Stimulated activated CD8-positive, alpha-beta memory T cell treated with anti-CD3 and anti-CD28 coated beads, Interleukin-4, amount 100 ng/mL, for 1 hour (primary cell): Measurements from ENCODE around the gene FOCAD.

Source experiments
- DNase-seq, 2 donors: peaks; one replicate each; pipeline ENCODE4 v3.0.0-alpha.2; 2020; ENCODE audit warnings: low read depth in 2 of 2, low spot score in 1 of 2

Gene FOCAD

GRCh38 chr9:20788526-20789451, 104.7 kb downstream of the FOCAD start:
- no peak for DNase-seq

GRCh38 chr9:20790721-20791120, 106.7 kb downstream of the FOCAD start:
- DNase-seq: no peak

GRCh38 chr9:20791682-20792081, 107.6 kb downstream of the FOCAD start:
- DNase-seq: no peak

GRCh38 chr9:20804489-20805250, 120.6 kb downstream of the FOCAD start:
- no peak for DNase-seq

- no peak for DNase-seq
Observed at GRCh38 chr9:20805766-20806165, 121.7 kb downstream of the FOCAD start.

- DNase-seq: no peak
Observed at GRCh38 chr9:20808002-20808401, 123.9 kb downstream of the FOCAD start.

- no peak for DNase-seq
Observed at GRCh38 chr9:20811872-20812271, 127.8 kb downstream of the FOCAD start.

- no peak for DNase-seq
Observed at GRCh38 chr9:20815923-20816703, 132.1 kb downstream of the FOCAD start.

GRCh38 chr9:20823051-20823450, 139.0 kb downstream of the FOCAD start:
- no peak for DNase-seq

GRCh38 chr9:20831028-20831427, 147.0 kb downstream of the FOCAD start:
- DNase-seq: no peak

- DNase-seq: no peak
Observed at GRCh38 chr9:20832775-20833174, 148.7 kb downstream of the FOCAD start.

- no peak for DNase-seq
Observed at GRCh38 chr9:20835377-20836286, 151.6 kb downstream of the FOCAD start.

GRCh38 chr9:20837166-20837565, 153.1 kb downstream of the FOCAD start:
- no peak for DNase-seq

GRCh38 chr9:20838218-20838617, 154.2 kb downstream of the FOCAD start:
- DNase-seq: no peak

GRCh38 chr9:20844916-20845315, 160.9 kb downstream of the FOCAD start:
- no peak for DNase-seq

GRCh38 chr9:20848490-20848889, 164.4 kb downstream of the FOCAD start:
- no peak for DNase-seq

- no peak for DNase-seq
Observed at GRCh38 chr9:20853866-20854265, 169.8 kb downstream of the FOCAD start.

- DNase-seq: no peak
Observed at GRCh38 chr9:20854444-20854843, 170.4 kb downstream of the FOCAD start.

GRCh38 chr9:20863945-20864344, 179.9 kb downstream of the FOCAD start:
- DNase-seq: no peak

GRCh38 chr9:20865347-20865746, 181.3 kb downstream of the FOCAD start:
- DNase-seq: no peak
